HEK293 (cell line): ENCODE results near the gene SLC39A7.

ENCODE experiments used
- BCL11A ChIP-seq: fragments of 450-650 bp; formaldehyde crosslinking; IDR thresholded peaks from 2 replicates; pipeline ENCODE4 v1.5.1; 2016; ENCODE audit warnings: low read depth, missing biosample characterization, missing genetic modification characterization
- CTCF ChIP-seq: fragments of 450-650 bp; formaldehyde crosslinking; IDR thresholded peaks from 2 replicates; pipeline ENCODE4 v1.5.1; 2016; ENCODE audit warnings: missing biosample characterization, missing genetic modification characterization
- INSM2 ChIP-seq: fragments of 450-650 bp; formaldehyde crosslinking; IDR thresholded peaks from 2 replicates; pipeline ENCODE4 v1.5.1; 2016; ENCODE audit warnings: missing biosample characterization, missing genetic modification characterization
- KLF8 ChIP-seq: fragments of 450-650 bp; formaldehyde crosslinking; IDR thresholded peaks from 2 replicates; pipeline ENCODE4 v1.5.1; 2016; ENCODE audit warnings: missing biosample characterization, missing genetic modification characterization
- KLF9 ChIP-seq: fragments of 450-650 bp; formaldehyde crosslinking; IDR thresholded peaks from 2 replicates; pipeline ENCODE4 v1.5.1; 2016; ENCODE audit warnings: missing biosample characterization, missing genetic modification characterization, low read depth
- TSHZ1 ChIP-seq: fragments of 450-650 bp; formaldehyde crosslinking; IDR thresholded peaks from 2 replicates; pipeline ENCODE4 v1.5.1; 2016; ENCODE audit warnings: missing biosample characterization, missing genetic modification characterization, borderline replicate concordance
- ZBTB44 ChIP-seq: fragments of 450-650 bp; IDR thresholded peaks from 2 replicates; pipeline ENCODE4 v1.5.1; 2018; ENCODE audit warnings: missing biosample characterization, mild to moderate bottlenecking, missing genetic modification characterization
- ZBTB49 ChIP-seq: fragments of 450-650 bp; formaldehyde crosslinking; IDR thresholded peaks from 2 replicates; pipeline ENCODE4 v1.5.1; 2016; ENCODE audit warnings: missing biosample characterization, missing genetic modification characterization, low read depth
- ZBTB6 ChIP-seq: fragments of 450-650 bp; formaldehyde crosslinking; IDR thresholded peaks from 2 replicates; pipeline ENCODE4 v1.5.1; 2017; ENCODE audit warnings: missing biosample characterization, missing genetic modification characterization
- ZNF132 ChIP-seq: fragments of 450-650 bp; formaldehyde crosslinking; IDR thresholded peaks from 2 replicates; pipeline ENCODE4 v1.5.1; 2017; ENCODE audit warnings: missing biosample characterization, missing genetic modification characterization, borderline replicate concordance
- ZNF169 ChIP-seq: fragments of 450-650 bp; formaldehyde crosslinking; IDR thresholded peaks from 2 replicates; pipeline ENCODE4 v1.5.1; 2016; ENCODE audit warnings: missing biosample characterization, missing genetic modification characterization
- ZNF174 ChIP-seq: fragments of 450-650 bp; formaldehyde crosslinking; IDR thresholded peaks from 2 replicates; pipeline ENCODE4 v1.5.0; 2017; ENCODE audit warnings: missing biosample characterization, mild to moderate bottlenecking, missing genetic modification characterization
- ZNF175 ChIP-seq: fragments of 450-650 bp; formaldehyde crosslinking; IDR thresholded peaks from 2 replicates; pipeline ENCODE4 v1.5.1; 2016; ENCODE audit warnings: missing biosample characterization, missing genetic modification characterization
- ZNF184 ChIP-seq: fragments of 450-650 bp; IDR thresholded peaks from 2 replicates; pipeline ENCODE4 v1.5.1; 2018; ENCODE audit warnings: missing biosample characterization, mild to moderate bottlenecking, missing genetic modification characterization
- ZNF19 ChIP-seq: fragments of 450-650 bp; formaldehyde crosslinking; IDR thresholded peaks from 2 replicates; pipeline ENCODE4; 2016; ENCODE audit warnings: missing biosample characterization, missing genetic modification characterization, low read depth
- ZNF211 ChIP-seq: fragments of 450-650 bp; formaldehyde crosslinking; IDR thresholded peaks from 2 replicates; pipeline ENCODE4 v1.5.1; 2016; ENCODE audit warnings: low read depth, missing biosample characterization, missing genetic modification characterization
- ZNF37A ChIP-seq: fragments of 450-650 bp; IDR thresholded peaks from 2 replicates; pipeline ENCODE4 v1.5.1; 2018; ENCODE audit warnings: missing biosample characterization, missing genetic modification characterization
- ZNF449 ChIP-seq: fragments of 450-650 bp; formaldehyde crosslinking; IDR thresholded peaks from 2 replicates; pipeline ENCODE4 v1.5.1; 2017; ENCODE audit warnings: missing biosample characterization, mild to moderate bottlenecking, missing genetic modification characterization, moderate library complexity
- ZNF473 ChIP-seq: fragments of 450-650 bp; formaldehyde crosslinking; IDR thresholded peaks from 2 replicates; pipeline ENCODE4 v1.5.1; 2017; ENCODE audit warnings: missing biosample characterization, missing genetic modification characterization
- ZNF48 ChIP-seq: fragments of 450-650 bp; formaldehyde crosslinking; IDR thresholded peaks from 2 replicates; pipeline ENCODE4 v1.5.1; 2016; ENCODE audit warnings: missing biosample characterization, missing genetic modification characterization
- ZNF501 ChIP-seq: fragments of 450-650 bp; formaldehyde crosslinking; IDR thresholded peaks from 2 replicates; pipeline ENCODE4 v1.5.1; 2016; ENCODE audit warnings: missing biosample characterization, missing genetic modification characterization
- ZNF510 ChIP-seq: fragments of 450-650 bp; formaldehyde crosslinking; IDR thresholded peaks from 2 replicates; pipeline ENCODE4 v1.5.1; 2018; ENCODE audit warnings: mild to moderate bottlenecking, missing genetic modification characterization, missing biosample characterization; ENCODE audit not compliant: insufficient replicate concordance
- ZNF596 ChIP-seq: fragments of 450-650 bp; IDR thresholded peaks from 2 replicates; pipeline ENCODE4 v1.5.0; 2018; ENCODE audit warnings: missing biosample characterization, mild to moderate bottlenecking, missing genetic modification characterization, moderate library complexity
- ZNF626 ChIP-seq: fragments of 450-650 bp; sonication (Bioruptor Pico); formaldehyde crosslinking; IDR thresholded peaks from 2 replicates; pipeline ENCODE4 v1.5.1; 2018; ENCODE audit warnings: missing biosample characterization, missing genetic modification characterization, inconsistent platforms
- ZNF837 ChIP-seq: fragments of 450-650 bp; formaldehyde crosslinking; IDR thresholded peaks from 2 replicates; pipeline ENCODE4 v1.5.1; 2016; ENCODE audit warnings: missing biosample characterization, missing genetic modification characterization

The SLC39A7 gene

GRCh38 chr6:33161354-33162331 is 39.0 kb upstream of the SLC39A7 start (continued):
- no peak for TF ChIP-seq ZNF48 (tag by site-specific recombination)
- TF ChIP-seq ZNF19 (tag by site-specific recombination), result no peak
- no peak for TF ChIP-seq ZBTB44 (tag by site-specific recombination)
- no peak for TF ChIP-seq ZNF175 (tag by site-specific recombination)
- no peak for TF ChIP-seq ZNF473
- TF ChIP-seq KLF8 (tag by site-specific recombination), result peak; percentile 51; the same call in 1 of the 2 replicates
- no peak for TF ChIP-seq ZNF132 (tag by site-specific recombination)
- TF ChIP-seq ZNF174 (tag by site-specific recombination), result no peak
- TF ChIP-seq ZNF626 (tag by site-specific recombination), result no peak
- TF ChIP-seq ZNF184 (tag by site-specific recombination), result no peak
- TF ChIP-seq ZBTB6 (tag by site-specific recombination), result no peak
- no peak for TF ChIP-seq BCL11A
- TF ChIP-seq ZNF449 (tag by site-specific recombination), result no peak
- peak; percentile 90 for TF ChIP-seq CTCF
- TF ChIP-seq ZNF169 (tag by site-specific recombination), result no peak
- TF ChIP-seq ZBTB49 (tag by site-specific recombination), result no peak
- no peak for TF ChIP-seq ZNF510 (tag by site-specific recombination)
- no peak for TF ChIP-seq ZNF837 (tag by site-specific recombination)
- peak; percentile 65; the same call in 1 of the 2 replicates for TF ChIP-seq ZNF501
- no peak; the same call in 1 of the 2 replicates for TF ChIP-seq KLF9 (tag by site-specific recombination)
- TF ChIP-seq TSHZ1, result no peak
- no peak for TF ChIP-seq ZNF596
- TF ChIP-seq ZNF211 (tag by site-specific recombination), result no peak
- TF ChIP-seq INSM2 (tag by site-specific recombination), result no peak
- TF ChIP-seq ZNF37A, result no peak
